PFSK-1 (cell line): ENCODE measurements around the gene ABHD4.

Source experiments
- FOXP2 ChIP-seq: optimal IDR thresholded peaks from 2 replicates; pipeline ENCODE3; 2011; ENCODE audit warnings: borderline replicate concordance, control low read depth, inconsistent platforms; ENCODE audit not compliant: insufficient read depth; ENCODE audit errors: extremely low read length, extremely low read depth
- POLR2AphosphoS5 ChIP-seq: IDR thresholded peaks from 2 replicates; pipeline ENCODE4 v1.6.1; 2012; ENCODE audit warnings: low read depth, mild to moderate bottlenecking, control low read depth, low read length, moderate library complexity
- SIN3A ChIP-seq: IDR thresholded peaks from 2 replicates; pipeline ENCODE4 v1.6.1; 2012; ENCODE audit warnings: mild to moderate bottlenecking, low read length, moderate library complexity, borderline replicate concordance; ENCODE audit not compliant: insufficient read depth
- TAF1 ChIP-seq: IDR thresholded peaks from 2 replicates; pipeline ENCODE4 v1.6.1; 2012; ENCODE audit warnings: low read length, control low read depth, borderline replicate concordance; ENCODE audit not compliant: insufficient read depth
- TF ChIP-seq, protein P1 (sequence below), 2 experiments: IDR thresholded peaks; 2 replicates each; pipeline versions ENCODE4 v1.6.1 to v1.8.0; 2011 to 2012; ENCODE audit warnings: low read depth in 2 of 2, low read length in 2 of 2, control low read depth in 1 of 2, inconsistent platforms in 1 of 2, mild to moderate bottlenecking in 1 of 2, moderate library complexity in 1 of 2; ENCODE audit not compliant: insufficient read depth in 1 of 2

Gene ABHD4

DNA sequence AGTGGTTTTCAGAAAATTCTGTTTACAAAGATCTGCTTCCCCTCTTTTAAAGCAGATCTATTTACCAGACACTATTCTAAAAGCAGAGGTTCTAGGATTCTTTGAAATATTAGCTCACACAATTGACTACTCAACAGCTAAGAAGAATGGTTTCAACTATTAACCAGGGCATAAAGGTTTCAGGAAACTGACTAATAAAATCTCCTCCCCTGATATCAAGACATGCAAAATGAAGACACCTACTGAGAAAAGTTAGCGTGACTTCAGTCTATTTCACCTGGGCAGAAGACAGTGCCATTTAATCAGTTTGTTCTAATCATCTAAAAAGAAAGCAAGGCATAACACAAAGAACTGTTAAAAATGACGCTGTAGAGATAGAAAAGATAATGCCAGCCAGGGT is 31.3 kb upstream of the ABHD4 start:
- TF ChIP-seq SIN3A = no peak
- no peak for TF ChIP-seq POLR2AphosphoS5

DNA sequence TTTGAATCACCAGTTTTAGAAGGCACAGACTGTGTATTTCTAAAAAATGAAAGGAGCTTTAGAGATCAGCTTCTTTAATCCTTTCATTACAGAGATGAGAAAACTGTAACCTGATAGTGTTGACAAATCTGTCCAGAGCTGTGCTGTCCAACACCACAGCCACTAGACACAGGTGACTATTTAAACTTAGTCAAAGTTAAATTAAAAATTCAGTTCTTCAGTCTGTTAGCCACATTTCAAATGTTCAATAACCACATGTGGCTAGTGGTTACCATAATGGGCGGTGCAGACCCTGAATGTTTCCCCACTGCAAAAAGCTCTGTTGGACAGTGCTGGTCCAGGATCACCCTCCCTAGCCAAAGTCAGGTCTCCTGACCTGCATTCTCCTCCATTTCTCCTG is 30.7 kb upstream of the ABHD4 start:
- TF ChIP-seq FOXP2 (no peak), TAF1 (no peak), POLR2AphosphoS5 (no peak), SIN3A (no peak)
- TF ChIP-seq, protein P1, sequence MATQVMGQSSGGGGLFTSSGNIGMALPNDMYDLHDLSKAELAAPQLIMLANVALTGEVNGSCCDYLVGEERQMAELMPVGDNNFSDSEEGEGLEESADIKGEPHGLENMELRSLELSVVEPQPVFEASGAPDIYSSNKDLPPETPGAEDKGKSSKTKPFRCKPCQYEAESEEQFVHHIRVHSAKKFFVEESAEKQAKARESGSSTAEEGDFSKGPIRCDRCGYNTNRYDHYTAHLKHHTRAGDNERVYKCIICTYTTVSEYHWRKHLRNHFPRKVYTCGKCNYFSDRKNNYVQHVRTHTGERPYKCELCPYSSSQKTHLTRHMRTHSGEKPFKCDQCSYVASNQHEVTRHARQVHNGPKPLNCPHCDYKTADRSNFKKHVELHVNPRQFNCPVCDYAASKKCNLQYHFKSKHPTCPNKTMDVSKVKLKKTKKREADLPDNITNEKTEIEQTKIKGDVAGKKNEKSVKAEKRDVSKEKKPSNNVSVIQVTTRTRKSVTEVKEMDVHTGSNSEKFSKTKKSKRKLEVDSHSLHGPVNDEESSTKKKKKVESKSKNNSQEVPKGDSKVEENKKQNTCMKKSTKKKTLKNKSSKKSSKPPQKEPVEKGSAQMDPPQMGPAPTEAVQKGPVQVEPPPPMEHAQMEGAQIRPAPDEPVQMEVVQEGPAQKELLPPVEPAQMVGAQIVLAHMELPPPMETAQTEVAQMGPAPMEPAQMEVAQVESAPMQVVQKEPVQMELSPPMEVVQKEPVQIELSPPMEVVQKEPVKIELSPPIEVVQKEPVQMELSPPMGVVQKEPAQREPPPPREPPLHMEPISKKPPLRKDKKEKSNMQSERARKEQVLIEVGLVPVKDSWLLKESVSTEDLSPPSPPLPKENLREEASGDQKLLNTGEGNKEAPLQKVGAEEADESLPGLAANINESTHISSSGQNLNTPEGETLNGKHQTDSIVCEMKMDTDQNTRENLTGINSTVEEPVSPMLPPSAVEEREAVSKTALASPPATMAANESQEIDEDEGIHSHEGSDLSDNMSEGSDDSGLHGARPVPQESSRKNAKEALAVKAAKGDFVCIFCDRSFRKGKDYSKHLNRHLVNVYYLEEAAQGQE (IDR thresholded peaks at IDR 0.05; ENCODE audit: insufficient read depth in 1 of 2, low read depth in 2 of 2, low read length in 2 of 2) = no peak

DNA sequence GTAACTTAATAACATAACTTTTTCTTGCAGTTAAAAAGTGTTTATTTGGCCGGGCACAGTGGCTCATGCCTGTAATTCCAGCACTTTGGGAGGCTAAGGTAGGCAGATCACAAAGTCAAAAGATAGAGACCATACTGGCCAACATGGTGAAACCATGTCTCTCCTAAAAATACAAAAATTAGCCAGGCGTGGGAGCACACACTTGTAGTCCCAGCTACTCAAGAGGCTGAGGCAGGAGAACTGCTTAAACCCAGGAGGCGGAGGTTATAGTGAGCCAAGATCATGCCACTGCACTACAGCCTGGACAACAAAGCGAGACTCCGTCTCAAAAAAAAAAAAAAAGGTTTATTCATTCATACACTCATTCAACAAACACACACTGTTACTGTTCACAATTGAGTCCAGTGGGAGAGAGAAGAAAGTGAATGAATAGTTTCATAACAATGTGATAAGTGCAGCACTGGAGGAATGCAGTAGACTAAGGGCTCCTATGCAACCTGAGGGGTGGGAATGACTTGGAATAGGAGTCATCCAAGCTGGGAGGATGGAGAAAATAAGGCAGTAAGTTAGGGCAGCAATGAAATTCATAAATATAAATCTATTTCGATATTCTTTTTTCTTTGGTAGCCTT is 28.9 kb upstream of the ABHD4 start:
- no peak for TF ChIP-seq SIN3A
- TF ChIP-seq, protein P1 (IDR thresholded peaks at IDR 0.05; ENCODE audit: insufficient read depth in 1 of 2, low read depth in 2 of 2, low read length in 2 of 2) = no peak
- TF ChIP-seq FOXP2 = no peak
- TF ChIP-seq POLR2AphosphoS5 = no peak
- no peak for TF ChIP-seq TAF1

DNA sequence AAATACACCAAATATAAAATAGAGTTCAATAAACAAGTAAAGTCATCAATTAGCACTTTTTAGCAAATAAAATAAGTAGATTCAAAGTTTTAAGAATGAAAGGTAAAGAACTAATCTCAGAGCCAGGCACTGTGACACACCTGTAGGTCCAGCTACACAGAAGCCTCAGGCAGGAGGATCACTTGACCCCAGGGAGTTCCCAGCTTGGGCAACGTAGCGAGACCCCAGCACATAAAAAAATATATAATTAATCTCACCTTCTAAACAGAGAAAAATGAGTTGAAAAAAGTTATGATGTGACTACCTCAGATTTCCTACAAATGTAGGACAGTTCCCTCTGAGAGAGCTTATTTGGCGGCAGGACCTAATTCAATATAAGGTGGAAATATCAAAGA is 28.4 kb upstream of the ABHD4 start:
- TF ChIP-seq SIN3A = no peak
- no peak for TF ChIP-seq TAF1
- TF ChIP-seq, protein P1 (IDR thresholded peaks at IDR 0.05; ENCODE audit: insufficient read depth in 1 of 2, low read depth in 2 of 2, low read length in 2 of 2) = no peak
- TF ChIP-seq FOXP2 = no peak
- TF ChIP-seq POLR2AphosphoS5 = no peak

DNA sequence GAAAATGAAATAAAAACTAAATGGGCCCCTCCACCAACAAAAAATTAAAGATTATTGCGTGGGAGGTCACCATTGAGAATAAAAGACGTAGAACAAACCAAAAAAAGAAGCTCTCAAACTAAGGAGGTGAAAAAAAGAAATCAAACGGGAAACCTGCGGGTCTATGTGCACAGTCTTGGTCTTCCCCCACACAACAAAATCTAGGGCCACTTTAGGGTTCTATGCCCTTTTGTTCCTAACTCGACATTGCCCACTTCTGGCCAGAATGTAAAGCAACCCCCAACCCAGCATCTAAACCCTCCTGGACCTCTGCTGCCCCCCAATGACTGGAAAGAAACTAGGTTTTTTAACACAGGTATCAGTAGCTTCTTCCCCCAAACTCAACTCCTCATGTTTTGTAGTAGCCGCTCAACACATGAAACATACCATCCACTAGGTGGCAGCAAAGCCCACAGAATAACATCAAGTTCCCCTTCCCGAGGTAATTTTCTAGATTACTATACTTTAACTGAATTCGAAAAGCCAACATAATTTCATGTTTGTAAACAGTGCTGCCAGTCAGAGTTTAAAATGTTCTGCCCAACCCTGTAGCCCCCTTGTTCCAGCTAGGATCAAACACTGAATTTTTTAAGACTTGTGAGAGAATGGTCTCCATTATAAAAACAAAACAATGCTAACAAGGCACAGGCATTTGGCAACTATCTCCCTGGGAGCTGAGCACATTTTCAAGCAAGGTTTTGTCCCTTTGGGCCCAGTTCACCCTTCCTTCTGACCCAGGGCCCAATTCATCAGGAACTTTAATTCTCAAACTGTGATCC is 27.8 kb upstream of the ABHD4 start:
- TF ChIP-seq TAF1 = no peak
- no peak for TF ChIP-seq SIN3A

DNA sequence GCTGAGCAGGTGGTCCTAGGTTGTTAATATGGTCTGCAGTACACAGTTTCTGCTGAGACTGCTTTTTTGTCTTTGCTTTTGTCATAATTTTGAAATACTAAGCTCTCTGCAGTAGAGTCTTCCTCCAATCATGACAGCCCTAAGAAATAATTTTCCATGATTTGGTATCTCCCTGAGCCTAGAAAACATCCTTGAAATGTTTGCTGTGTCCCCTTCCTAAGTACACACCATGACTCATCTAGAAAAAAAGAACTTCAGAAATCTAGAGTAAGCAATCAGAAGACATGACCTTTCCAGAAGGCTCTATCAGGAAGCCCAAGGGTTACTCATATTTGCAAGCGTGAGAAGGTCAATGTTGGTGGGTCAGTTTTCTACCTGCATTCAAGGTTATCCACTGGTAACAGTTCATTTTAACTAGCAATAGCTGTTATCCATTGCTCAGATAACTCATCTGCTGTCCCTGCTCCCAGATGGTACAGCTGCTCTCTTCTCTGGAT is 25.5 kb upstream of the ABHD4 start:
- no peak for TF ChIP-seq POLR2AphosphoS5
- TF ChIP-seq TAF1 = no peak
- TF ChIP-seq SIN3A = no peak
- TF ChIP-seq FOXP2 = no peak
- TF ChIP-seq, protein P1 (IDR thresholded peaks at IDR 0.05; ENCODE audit: insufficient read depth in 1 of 2, low read depth in 2 of 2, low read length in 2 of 2) = no peak
